ENCODE results near the gene TIMMDC1.

- TF ChIP-seq CTCF (IDR thresholded peaks at IDR 0.05; ENCODE audit: insufficient read depth, low read length, poor library complexity, severe bottlenecking) (no peak), EZH2phosphoT487 (conservative IDR thresholded peaks at IDR 0.05; ENCODE audit: low read length) (no peak)
These were observed 43.9 kb downstream of the TIMMDC1 start for GRCh38 chr3:119542168-119542767.
